Keratinocyte (primary cell): ENCODE data around the gene MFSD6L.

Source experiments
- CTCF ChIP-seq, 3 experiments: IDR thresholded peaks in 1 of 3; conservative IDR thresholded peaks in 1 of 3; optimal IDR thresholded peaks in 1 of 3; 2 replicates in 2 of 3; 3 replicates in 1 of 3; pipeline versions ENCODE3 to v1.5.1; 2011; ENCODE audit warnings: low read length in 3 of 3, mild to moderate bottlenecking in 3 of 3, moderate library complexity in 2 of 3, control low read depth in 1 of 3, inconsistent platforms in 1 of 3; ENCODE audit not compliant: insufficient read depth in 2 of 3; ENCODE audit errors: extremely low read depth in 1 of 3
- EZH2 ChIP-seq: IDR thresholded peaks from one replicate; pipeline ENCODE4 v1.6.1; 2012; ENCODE audit warnings: inconsistent platforms, mild to moderate bottlenecking, low read length, moderate library complexity

- no peak for TF ChIP-seq CTCF (optimal IDR thresholded peaks at IDR 0.05 in 1 of 3, IDR thresholded peaks at IDR 0.05 in 1 of 3, conservative IDR thresholded peaks at IDR 0.05 in 1 of 3; ENCODE audit: extremely low read depth in 1 of 3, insufficient read depth in 2 of 3, low read length in 3 of 3)
- TF ChIP-seq EZH2, result no peak
Measured at GRCh38 chr17:8754890-8755289, 44.3 kb downstream of the MFSD6L start.
